Mesenchymal stem cell (in vitro differentiated cells and primary cell): ENCODE results near the gene BMERB1.
"Not testable (repeated sequence)": the region's sequence is repeated elsewhere in the genome, so short reads cannot be mapped to it uniquely, and the experiment has no call there.

Experiments used
- DNase-seq: peaks from one replicate; pipeline ENCODE4 v3.0.0-alpha.2; 2013
- H2AFZ ChIP-seq: one replicate; pipeline ENCODE4 v1.6.1; 2013; ENCODE audit warnings: low read depth, mild to moderate bottlenecking, control low read depth, inconsistent platforms, low read length, moderate library complexity
- H2AK5ac ChIP-seq: 2 replicates; pipeline ENCODE4 v1.6.1; 2013; ENCODE audit warnings: low read length, moderate library complexity, mild to moderate bottlenecking, inconsistent platforms; ENCODE audit not compliant: severe bottlenecking
- H2BK120ac ChIP-seq: one replicate; pipeline ENCODE4 v1.6.1; 2013; ENCODE audit warnings: low read depth, mild to moderate bottlenecking, inconsistent platforms, low read length, moderate library complexity
- H2BK12ac ChIP-seq, 2 experiments: one replicate each; pipeline ENCODE4 v1.6.1; 2013; ENCODE audit warnings: inconsistent platforms in 2 of 2, low read length in 2 of 2, mild to moderate bottlenecking in 2 of 2, moderate library complexity in 2 of 2, control low read depth in 1 of 2
- H2BK15ac ChIP-seq: one replicate; pipeline ENCODE4 v1.6.1; 2013; ENCODE audit warnings: mild to moderate bottlenecking, low read depth, inconsistent platforms; ENCODE audit not compliant: poor library complexity, severe bottlenecking
- H2BK5ac ChIP-seq: 2 replicates; pipeline ENCODE4 v1.6.1; 2013; ENCODE audit warnings: low read depth, mild to moderate bottlenecking, low read length, control low read depth, inconsistent platforms; ENCODE audit not compliant: poor library complexity, severe bottlenecking
- H3K14ac ChIP-seq, 2 experiments: one replicate each; pipeline ENCODE4 v1.6.1; 2013; ENCODE audit warnings: inconsistent platforms in 2 of 2, low read length in 2 of 2, control low read depth in 1 of 2, mild to moderate bottlenecking in 1 of 2, moderate library complexity in 1 of 2
- H3K18ac ChIP-seq, 2 experiments: one replicate each; pipeline ENCODE4 v1.6.1; 2013; ENCODE audit warnings: inconsistent platforms in 2 of 2, low read length in 2 of 2, control low read depth in 1 of 2, low read depth in 1 of 2, mild to moderate bottlenecking in 1 of 2
- H3K23ac ChIP-seq, 2 experiments: one replicate each; pipeline ENCODE4 v1.6.1; 2013; ENCODE audit warnings: inconsistent platforms in 2 of 2, low read length in 2 of 2, mild to moderate bottlenecking in 2 of 2, moderate library complexity in 2 of 2, control low read depth in 1 of 2
- H3K27ac ChIP-seq: 2 replicates; pipeline ENCODE4 v1.5.1; 2013; ENCODE audit warnings: mild to moderate bottlenecking, moderate library complexity, low read length, control low read depth, inconsistent platforms; ENCODE audit not compliant: poor library complexity, severe bottlenecking
- H3K27me3 ChIP-seq, 2 experiments: 2 replicates each; pipeline versions ENCODE4 v1.6.1 to v1.7.0; 2013; ENCODE audit warnings: low read length in 2 of 2, mild to moderate bottlenecking in 2 of 2, moderate library complexity in 2 of 2, control low read depth in 1 of 2, inconsistent platforms in 1 of 2; ENCODE audit not compliant: control insufficient read depth in 1 of 2, insufficient read depth in 1 of 2
- H3K36me3 ChIP-seq, 2 experiments: 2 replicates each; pipeline versions ENCODE4 v1.6.1 to v1.7.0; 2013; ENCODE audit warnings: low read length in 2 of 2, control low read depth in 1 of 2, inconsistent platforms in 1 of 2, low read depth in 1 of 2, mild to moderate bottlenecking in 1 of 2; ENCODE audit not compliant: insufficient read depth in 2 of 2, control insufficient read depth in 1 of 2
- H3K4ac ChIP-seq, 2 experiments: one replicate each; pipeline ENCODE4 v1.6.1; 2013; ENCODE audit warnings: inconsistent platforms in 2 of 2, low read length in 2 of 2, mild to moderate bottlenecking in 2 of 2, moderate library complexity in 2 of 2, control low read depth in 1 of 2, low read depth in 1 of 2
- H3K4me1 ChIP-seq: 2 replicates; pipeline ENCODE4 v1.6.1; 2013; ENCODE audit warnings: low read depth, low read length, control low read depth; ENCODE audit not compliant: control insufficient read depth, insufficient read depth
- H3K4me2 ChIP-seq: 2 replicates; pipeline ENCODE4 v1.6.1; 2013; ENCODE audit warnings: low read length, mild to moderate bottlenecking, inconsistent platforms; ENCODE audit not compliant: poor library complexity, severe bottlenecking
- H3K4me3 ChIP-seq, 2 experiments: 2 replicates each; pipeline versions ENCODE4 v1.5.1 to v1.7.0; 2013; ENCODE audit warnings: low read length in 2 of 2, mild to moderate bottlenecking in 2 of 2, control low read depth in 1 of 2, low read depth in 1 of 2; ENCODE audit not compliant: insufficient read depth in 1 of 2
- H3K79me1 ChIP-seq: replicated peaks from 2 replicates; pipeline ENCODE4 v1.6.1; 2013; ENCODE audit warnings: mild to moderate bottlenecking, control low read depth, low read length, inconsistent platforms; ENCODE audit not compliant: poor library complexity, severe bottlenecking
- H3K9ac ChIP-seq: 2 replicates; pipeline ENCODE4 v1.7.0; 2013; ENCODE audit warnings: mild to moderate bottlenecking, low read length, moderate library complexity
- H3K9me3 ChIP-seq: 2 replicates; pipeline ENCODE4 v1.7.0; 2013; ENCODE audit warnings: mild to moderate bottlenecking, low read length; ENCODE audit not compliant: control insufficient read depth
- H4K8ac ChIP-seq: one replicate; pipeline ENCODE4 v1.6.1; 2013; ENCODE audit warnings: inconsistent platforms, mild to moderate bottlenecking, low read length, moderate library complexity
- H4K91ac ChIP-seq: one replicate; pipeline ENCODE4 v1.6.1; 2013; ENCODE audit warnings: mild to moderate bottlenecking, low read length, inconsistent platforms
- WGBS: methylation state at CpG from one replicate; pipeline ENCODE4 v1.1.7; 2013; ENCODE audit warnings: mixed read lengths; 5-methylcytosine and 5-hydroxymethylcytosine counted together

Gene BMERB1

GRCh38 chr16:15544405-15544804 lies 110.0 kb downstream of the BMERB1 start:
- no peak overlapping the region for H2AK5ac ChIP-seq
- H4K8ac ChIP-seq: no peak overlapping the region
- peaks cover 4 to 34% of the 10 kb centered on the region in 2 experiments for H3K36me3 ChIP-seq
- H3K14ac ChIP-seq: no peak overlapping the region
- 57% methylated on average over 5 of the region's 5 CpGs for WGBS
- no peak overlapping the region for H2AFZ ChIP-seq
- peak overlapping the region in 1 of 2 experiments; percentile 30 for H2BK12ac ChIP-seq
- no peak overlapping the region for H3K4ac ChIP-seq
- H3K4me2 ChIP-seq: no peak overlapping the region
- H3K4me3 ChIP-seq: no peak overlapping the region
- no peak overlapping the region for H2BK5ac ChIP-seq
- H3K9me3 ChIP-seq: no peaks in the 10 kb centered on the region
- DNase-seq: no peak
- H3K23ac ChIP-seq: no peak overlapping the region
- H3K9ac ChIP-seq: no peak overlapping the region
- no peak overlapping the region for H2BK120ac ChIP-seq
- peaks cover 16% of the 10 kb centered on the region for H3K79me1 ChIP-seq
- no peak overlapping the region for H2BK15ac ChIP-seq
- H3K27me3 ChIP-seq: no peaks in the 10 kb centered on the region
- H3K4me1 ChIP-seq: peaks cover 4% of the 10 kb centered on the region
- H3K18ac ChIP-seq: no peak overlapping the region
- H4K91ac ChIP-seq: no peak overlapping the region
- no peak overlapping the region for H3K27ac ChIP-seq

- Histone ChIP-seq H4K8ac (no peak overlapping the region), H4K91ac (no peak overlapping the region), H3K27me3 (no peaks in the 10 kb centered on the region), H3K4ac (no peak overlapping the region), H2BK15ac (no peak overlapping the region), H2BK5ac (no peak overlapping the region), H2BK120ac (no peak overlapping the region), H3K27ac (no peak overlapping the region), H3K4me3 (no peak overlapping the region), H2AFZ (no peak overlapping the region), H3K36me3 (peaks cover 4 to 33% of the 10 kb centered on the region in 2 experiments), H3K79me1 (peaks cover 16% of the 10 kb centered on the region), H3K14ac (no peak overlapping the region), H2AK5ac (no peak overlapping the region), H3K4me2 (no peak overlapping the region), H2BK12ac (no peak overlapping the region), H3K18ac (no peak overlapping the region), H3K4me1 (peaks cover 4% of the 10 kb centered on the region), H3K9ac (no peak overlapping the region), H3K9me3 (no peaks in the 10 kb centered on the region), H3K23ac (no peak overlapping the region)
- 100% methylated on average over 1 of the region's 2 CpGs for WGBS
- no peak for DNase-seq
Measured at GRCh38 chr16:15545544-15545943, 111.2 kb downstream of the BMERB1 start.

- H2BK12ac ChIP-seq, H2AK5ac ChIP-seq, H3K27ac ChIP-seq, H2BK15ac ChIP-seq, H4K91ac ChIP-seq, H2AFZ ChIP-seq, H3K9ac ChIP-seq, H3K4me3 ChIP-seq, DNase-seq, H2BK120ac ChIP-seq, H3K4me1 ChIP-seq, H3K9me3 ChIP-seq, H4K8ac ChIP-seq, H3K27me3 ChIP-seq, H3K23ac ChIP-seq, H3K18ac ChIP-seq, H3K4me2 ChIP-seq, H2BK5ac ChIP-seq, H3K4ac ChIP-seq: not testable (repeated sequence)
- 93% methylated on average over 12 of the region's 13 CpGs for WGBS
- H3K36me3 ChIP-seq: peaks cover under 1 to 32% of the 10 kb centered on the region in 2 experiments
- peak overlapping the region in 1 of 2 experiments; percentile 45 for H3K14ac ChIP-seq
- peaks cover 11% of the 10 kb centered on the region for H3K79me1 ChIP-seq
Measured at GRCh38 chr16:15547072-15547767, 112.8 kb downstream of the BMERB1 start.

GRCh38 chr16:15547768-15548096 lies 113.3 kb downstream of the BMERB1 start:
- Histone ChIP-seq H3K4me3 (no peak overlapping the region), H3K9me3 (no peaks in the 10 kb centered on the region), H3K14ac (no peak overlapping the region), H3K23ac (no peak overlapping the region), H3K4me1 (peaks cover 3% of the 10 kb centered on the region), H2BK5ac (no peak overlapping the region), H4K91ac (no peak overlapping the region), H2BK12ac (no peak overlapping the region), H2BK120ac (no peak overlapping the region), H3K18ac (no peak overlapping the region), H3K27ac (no peak overlapping the region), H3K9ac (no peak overlapping the region), H3K4ac (no peak overlapping the region), H3K36me3 (peaks cover 4 to 32% of the 10 kb centered on the region in 2 experiments), H3K4me2 (no peak overlapping the region), H3K79me1 (peaks cover 9% of the 10 kb centered on the region), H4K8ac (no peak overlapping the region), H2AFZ (no peak overlapping the region), H2BK15ac (no peak overlapping the region), H3K27me3 (no peaks in the 10 kb centered on the region), H2AK5ac (no peak overlapping the region)
- no peak for DNase-seq
- 96% methylated on average over 6 of the region's 6 CpGs for WGBS
